ENCODE data around the gene USP25.
"Not testable (repeated sequence)": the region's sequence is repeated elsewhere in the genome, so short reads cannot be mapped to it uniquely, and the experiment has no call there.

USP25 gene

DNA sequence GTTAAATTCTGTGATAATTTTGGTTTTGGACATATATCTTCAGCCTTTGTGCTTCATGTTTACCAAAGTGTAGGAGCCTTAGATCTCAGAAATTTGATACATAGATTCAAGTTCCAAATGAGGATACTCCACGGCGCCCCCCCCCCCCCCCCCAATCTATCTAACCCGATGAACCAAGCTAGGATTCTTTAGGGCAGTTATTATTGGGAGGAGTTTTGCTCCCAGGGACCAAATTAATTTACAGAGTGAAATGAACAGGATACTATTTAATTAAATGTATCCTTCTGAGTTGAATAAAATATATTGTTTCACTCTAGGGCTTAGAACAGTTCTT, 3.2 kb downstream of the USP25 start:
- no peaks in the 10 kb centered on the region for H3K36me3 ChIP-seq (ENCODE audit: control insufficient read depth in 1 of 2, insufficient read depth in 2 of 2, low read length in 2 of 2)
- no peak overlapping the region for H3K27ac ChIP-seq (ENCODE audit: low read length)
- H3K9me3 ChIP-seq (ENCODE audit: control insufficient read depth in 1 of 2, low read length in 2 of 2): no peaks in the 10 kb centered on the region
- peaks cover 3 to 23% of the 10 kb centered on the region in 2 donors for H3K4me1 ChIP-seq (ENCODE audit: control insufficient read depth in 1 of 2, insufficient read depth in 2 of 2, low read length in 2 of 2)
- peak overlapping the region; percentile 26 to 90 for H3K4me3 ChIP-seq (ENCODE audit: low read depth in 1 of 2, low read length in 2 of 2)
- H3K27me3 ChIP-seq (ENCODE audit: low read depth, low read length): no peaks in the 10 kb centered on the region

GRCh38 chr21:15735409-15735808, 5.6 kb downstream of the USP25 start:
- Histone ChIP-seq H3K27ac (ENCODE audit: low read length) (no peak overlapping the region), H3K4me3 (ENCODE audit: low read depth in 1 of 2, low read length in 2 of 2) (no peak overlapping the region), H3K9me3 (ENCODE audit: control insufficient read depth in 1 of 2, low read length in 2 of 2) (no peaks in the 10 kb centered on the region), H3K36me3 (ENCODE audit: control insufficient read depth in 1 of 2, insufficient read depth in 2 of 2, low read length in 2 of 2) (no peaks in the 10 kb centered on the region), H3K27me3 (ENCODE audit: low read depth, low read length) (no peaks in the 10 kb centered on the region), H3K4me1 (ENCODE audit: control insufficient read depth in 1 of 2, insufficient read depth in 2 of 2, low read length in 2 of 2) (peaks cover 3 to 27% of the 10 kb centered on the region in 2 donors)

GRCh38 chr21:15735931-15736330, 6.1 kb downstream of the USP25 start:
- peaks cover 3 to 28% of the 10 kb centered on the region in 2 donors for H3K4me1 ChIP-seq (ENCODE audit: control insufficient read depth in 1 of 2, insufficient read depth in 2 of 2, low read length in 2 of 2)
- not testable (repeated sequence) for H3K9me3 ChIP-seq (ENCODE audit: control insufficient read depth in 1 of 2, low read length in 2 of 2); H3K36me3 ChIP-seq (ENCODE audit: control insufficient read depth in 1 of 2, insufficient read depth in 2 of 2, low read length in 2 of 2); H3K4me3 ChIP-seq (ENCODE audit: low read depth in 1 of 2, low read length in 2 of 2); H3K27me3 ChIP-seq (ENCODE audit: low read depth, low read length); H3K27ac ChIP-seq (ENCODE audit: low read length)

- not testable (repeated sequence) for H3K4me3 ChIP-seq (ENCODE audit: low read depth in 1 of 2, low read length in 2 of 2); H3K36me3 ChIP-seq (ENCODE audit: control insufficient read depth in 1 of 2, insufficient read depth in 2 of 2, low read length in 2 of 2); H3K27ac ChIP-seq (ENCODE audit: low read length); H3K27me3 ChIP-seq (ENCODE audit: low read depth, low read length); H3K9me3 ChIP-seq (ENCODE audit: control insufficient read depth in 1 of 2, low read length in 2 of 2)
- H3K4me1 ChIP-seq (ENCODE audit: control insufficient read depth in 1 of 2, insufficient read depth in 2 of 2, low read length in 2 of 2): peaks cover 12 to 31% of the 10 kb centered on the region in 2 donors
These were observed 9.0 kb downstream of the USP25 start for GRCh38 chr21:15738779-15739178.

DNA sequence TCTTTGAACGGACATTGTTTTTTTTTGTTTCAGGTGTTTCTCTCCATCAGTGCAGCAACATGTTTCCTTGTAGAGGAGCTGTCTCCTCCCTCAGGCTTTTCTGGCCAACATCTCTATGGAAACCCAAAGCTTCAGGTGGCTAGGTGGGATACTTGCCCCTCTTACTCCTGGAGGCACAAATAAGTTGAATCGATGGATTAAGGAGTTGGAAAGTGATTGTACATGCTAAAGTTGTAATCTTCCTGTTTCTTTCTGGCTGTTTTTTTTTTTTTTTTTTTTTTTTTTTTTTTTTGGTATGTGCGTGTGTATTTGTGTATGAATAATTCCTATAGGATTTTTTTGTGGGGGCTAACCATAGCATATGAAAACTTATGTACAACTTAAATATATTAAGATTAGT, 10.6 kb downstream of the USP25 start:
- Histone ChIP-seq H3K27ac (ENCODE audit: low read length) (no peak overlapping the region), H3K27me3 (ENCODE audit: low read depth, low read length) (no peaks in the 10 kb centered on the region), H3K4me1 (ENCODE audit: control insufficient read depth in 1 of 2, insufficient read depth in 2 of 2, low read length in 2 of 2) (peaks cover 11 to 29% of the 10 kb centered on the region in 2 donors), H3K4me3 (ENCODE audit: low read depth in 1 of 2, low read length in 2 of 2) (no peak overlapping the region), H3K36me3 (ENCODE audit: control insufficient read depth in 1 of 2, insufficient read depth in 2 of 2, low read length in 2 of 2) (no peaks in the 10 kb centered on the region), H3K9me3 (ENCODE audit: control insufficient read depth in 1 of 2, low read length in 2 of 2) (no peaks in the 10 kb centered on the region)

DNA sequence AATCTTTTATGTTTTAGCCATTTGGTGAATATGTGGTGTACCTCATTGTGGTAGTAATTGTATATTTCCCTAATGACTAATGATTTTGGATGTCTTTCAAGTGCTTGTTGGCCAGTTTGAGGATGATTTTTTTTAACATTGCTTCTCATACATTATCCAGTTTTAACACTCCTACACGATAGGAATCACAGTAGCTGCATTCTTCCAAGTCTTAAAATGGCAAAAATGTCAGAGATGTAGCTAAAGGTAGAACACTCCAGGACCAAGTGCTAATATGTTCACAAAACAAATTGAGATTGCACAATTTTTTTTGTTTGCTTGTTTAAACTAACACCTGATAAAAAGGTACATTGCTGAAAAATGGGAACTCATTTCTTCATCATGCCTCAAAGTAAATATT, 11.7 kb downstream of the USP25 start:
- Histone ChIP-seq H3K4me3 (ENCODE audit: low read depth in 1 of 2, low read length in 2 of 2) (no peak overlapping the region), H3K4me1 (ENCODE audit: control insufficient read depth in 1 of 2, insufficient read depth in 2 of 2, low read length in 2 of 2) (peaks cover 9 to 25% of the 10 kb centered on the region in 2 donors), H3K36me3 (ENCODE audit: control insufficient read depth in 1 of 2, insufficient read depth in 2 of 2, low read length in 2 of 2) (no peaks in the 10 kb centered on the region), H3K27me3 (ENCODE audit: low read depth, low read length) (no peaks in the 10 kb centered on the region), H3K9me3 (ENCODE audit: control insufficient read depth in 1 of 2, low read length in 2 of 2) (no peaks in the 10 kb centered on the region), H3K27ac (ENCODE audit: low read length) (no peak overlapping the region)

DNA sequence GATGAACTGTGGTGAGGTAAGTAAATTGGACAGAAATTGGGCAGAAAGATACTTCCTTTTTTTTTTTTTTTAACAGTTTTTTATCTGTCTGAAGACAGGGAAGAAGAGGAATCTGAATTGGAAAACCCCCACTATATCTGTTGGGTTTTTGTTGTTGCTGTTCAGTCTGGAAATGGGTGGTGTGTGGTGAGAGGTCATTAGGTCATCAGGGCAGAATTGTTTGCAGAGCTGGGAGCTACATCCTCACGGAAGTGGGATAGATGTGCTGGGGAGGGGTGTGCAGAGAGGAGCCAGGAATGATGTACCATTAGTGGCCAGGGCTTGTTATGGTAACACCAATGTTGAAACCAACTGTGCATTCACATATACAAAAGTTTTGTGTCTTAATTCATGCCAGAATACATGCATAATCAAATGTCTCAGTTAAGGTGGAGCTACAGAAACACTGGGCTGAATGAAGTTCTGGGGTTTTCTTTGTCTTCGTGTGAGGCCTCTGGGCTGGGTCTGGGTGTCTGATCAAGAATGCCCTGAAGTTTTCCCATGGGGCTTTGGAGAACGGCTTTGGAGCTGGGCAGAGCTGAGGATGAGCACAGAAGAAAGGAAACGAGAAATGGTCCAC, 12.4 kb downstream of the USP25 start:
- Histone ChIP-seq H3K9me3 (ENCODE audit: control insufficient read depth in 1 of 2, low read length in 2 of 2) (no peaks in the 10 kb centered on the region), H3K27ac (ENCODE audit: low read length) (no peak overlapping the region), H3K4me1 (ENCODE audit: control insufficient read depth in 1 of 2, insufficient read depth in 2 of 2, low read length in 2 of 2) (peaks cover 9 to 25% of the 10 kb centered on the region in 2 donors), H3K27me3 (ENCODE audit: low read depth, low read length) (no peaks in the 10 kb centered on the region), H3K36me3 (ENCODE audit: control insufficient read depth in 1 of 2, insufficient read depth in 2 of 2, low read length in 2 of 2) (no peaks in the 10 kb centered on the region), H3K4me3 (ENCODE audit: low read depth in 1 of 2, low read length in 2 of 2) (no peak overlapping the region)

- Histone ChIP-seq H3K27ac (ENCODE audit: low read length) (no peak overlapping the region), H3K4me3 (ENCODE audit: low read depth in 1 of 2, low read length in 2 of 2) (no peak overlapping the region), H3K4me1 (ENCODE audit: control insufficient read depth in 1 of 2, insufficient read depth in 2 of 2, low read length in 2 of 2) (peaks cover 9 to 25% of the 10 kb centered on the region in 2 donors), H3K36me3 (ENCODE audit: control insufficient read depth in 1 of 2, insufficient read depth in 2 of 2, low read length in 2 of 2) (no peaks in the 10 kb centered on the region), H3K9me3 (ENCODE audit: control insufficient read depth in 1 of 2, low read length in 2 of 2) (no peaks in the 10 kb centered on the region), H3K27me3 (ENCODE audit: low read depth, low read length) (no peaks in the 10 kb centered on the region)
These were observed 12.9 kb downstream of the USP25 start for GRCh38 chr21:15742694-15743093.

GRCh38 chr21:15743593-15743992, 13.8 kb downstream of the USP25 start:
- Histone ChIP-seq H3K27ac (ENCODE audit: low read length) (no peak overlapping the region), H3K9me3 (ENCODE audit: control insufficient read depth in 1 of 2, low read length in 2 of 2) (no peaks in the 10 kb centered on the region), H3K4me3 (ENCODE audit: low read depth in 1 of 2, low read length in 2 of 2) (no peak overlapping the region), H3K27me3 (ENCODE audit: low read depth, low read length) (no peaks in the 10 kb centered on the region), H3K4me1 (ENCODE audit: control insufficient read depth in 1 of 2, insufficient read depth in 2 of 2, low read length in 2 of 2) (peaks cover 9 to 25% of the 10 kb centered on the region in 2 donors), H3K36me3 (ENCODE audit: control insufficient read depth in 1 of 2, insufficient read depth in 2 of 2, low read length in 2 of 2) (no peaks in the 10 kb centered on the region)

DNA sequence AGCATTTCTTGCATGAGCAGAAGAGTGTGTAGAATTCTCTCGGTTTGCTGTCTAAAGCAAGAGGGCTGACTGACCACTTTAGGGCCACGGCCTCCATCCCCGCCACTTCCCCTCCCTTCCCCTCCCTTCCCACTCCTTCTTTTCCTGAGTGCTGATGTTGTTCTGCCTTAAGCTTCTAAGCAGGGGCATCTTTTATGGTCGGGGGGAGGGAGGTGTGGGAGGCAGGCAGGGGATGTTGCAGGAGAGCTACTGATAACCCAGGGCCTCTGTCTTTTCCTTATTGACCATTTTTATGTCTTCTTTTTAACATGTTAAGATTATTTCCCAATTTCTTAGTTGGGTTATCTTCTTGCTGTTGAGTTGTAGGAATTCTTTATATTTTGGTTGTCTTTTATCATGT, 15.1 kb downstream of the USP25 start:
- Histone ChIP-seq H3K4me3 (ENCODE audit: low read depth in 1 of 2, low read length in 2 of 2) (no peak overlapping the region), H3K27me3 (ENCODE audit: low read depth, low read length) (no peaks in the 10 kb centered on the region), H3K4me1 (ENCODE audit: control insufficient read depth in 1 of 2, insufficient read depth in 2 of 2, low read length in 2 of 2) (peaks cover 20 to 29% of the 10 kb centered on the region in 2 donors), H3K27ac (ENCODE audit: low read length) (no peak overlapping the region), H3K36me3 (ENCODE audit: control insufficient read depth in 1 of 2, insufficient read depth in 2 of 2, low read length in 2 of 2) (no peaks in the 10 kb centered on the region), H3K9me3 (ENCODE audit: control insufficient read depth in 1 of 2, low read length in 2 of 2) (no peaks in the 10 kb centered on the region)

GRCh38 chr21:15748586-15748985, 18.8 kb downstream of the USP25 start:
- Histone ChIP-seq H3K9me3 (ENCODE audit: control insufficient read depth in 1 of 2, low read length in 2 of 2) (no peaks in the 10 kb centered on the region), H3K4me1 (ENCODE audit: control insufficient read depth in 1 of 2, insufficient read depth in 2 of 2, low read length in 2 of 2) (peaks cover 14 to 28% of the 10 kb centered on the region in 2 donors), H3K27ac (ENCODE audit: low read length) (no peak overlapping the region), H3K36me3 (ENCODE audit: control insufficient read depth in 1 of 2, insufficient read depth in 2 of 2, low read length in 2 of 2) (no peaks in the 10 kb centered on the region), H3K27me3 (ENCODE audit: low read depth, low read length) (no peaks in the 10 kb centered on the region), H3K4me3 (ENCODE audit: low read depth in 1 of 2, low read length in 2 of 2) (no peak overlapping the region)

GRCh38 chr21:15749082-15749860, 19.5 kb downstream of the USP25 start:
- H3K27me3 ChIP-seq (ENCODE audit: low read depth, low read length): no peaks in the 10 kb centered on the region
- H3K27ac ChIP-seq (ENCODE audit: low read length): no peak overlapping the region
- H3K9me3 ChIP-seq (ENCODE audit: control insufficient read depth in 1 of 2, low read length in 2 of 2): no peaks in the 10 kb centered on the region
- H3K4me3 ChIP-seq (ENCODE audit: low read depth in 1 of 2, low read length in 2 of 2): no peak overlapping the region
- peaks cover 17 to 29% of the 10 kb centered on the region in 2 donors for H3K4me1 ChIP-seq (ENCODE audit: control insufficient read depth in 1 of 2, insufficient read depth in 2 of 2, low read length in 2 of 2)
- no peaks in the 10 kb centered on the region for H3K36me3 ChIP-seq (ENCODE audit: control insufficient read depth in 1 of 2, insufficient read depth in 2 of 2, low read length in 2 of 2)

All from muscle layer of duodenum (tissue), 2 donors.